Activated CD4-positive, alpha-beta memory T cell treated with anti-CD3 and anti-CD28 coated beads, Interleukin-2, amount 10 ng/mL, durations not matched to agents 7 days and 5 days (primary cell): Measurements from ENCODE around the gene DSG1. TPM values are rescaled to one million over a fixed set of nuclear protein-coding genes. Genes with fewer than 3 reads are reported as not detected.
"Not testable (repeated sequence)": the region's sequence is repeated elsewhere in the genome, so short reads cannot be mapped to it uniquely, and the experiment has no call there.

ENCODE experiments used
- CTCF ChIA-PET: fragments of 350-600 bp; sonication (Branson Sonifier 250); formaldehyde crosslinking; loops from one replicate; lab custom pipeline; 2021; ENCODE audit warnings: antibody characterized with exemption, inconsistent platforms; lab: Charles Lee
- POLR2A ChIA-PET: fragments of 350-600 bp; sonication (Branson Sonifier 250); formaldehyde crosslinking; loops from one replicate; lab custom pipeline; 2021; ENCODE audit warnings: antibody characterized with exemption; lab: Charles Lee
- DNase-seq: peaks from one replicate; pipeline ENCODE4 v3.0.0-alpha.2; 2020
- H3K27ac Mint-ChIP-seq: one replicate; pipeline ENCODE4 v1.8.0; 2021; ENCODE audit warnings: mild to moderate bottlenecking, mixed read lengths
- H3K27me3 Mint-ChIP-seq: one replicate; pipeline ENCODE4 v1.8.0; 2021; ENCODE audit warnings: mixed read lengths
- H3K36me3 Mint-ChIP-seq: one replicate; pipeline ENCODE4 v1.8.0; 2021; ENCODE audit warnings: low read depth, mixed read lengths
- H3K4me1 Mint-ChIP-seq: one replicate; pipeline ENCODE4 v1.8.0; 2021; ENCODE audit warnings: mixed read lengths
- H3K4me3 Mint-ChIP-seq: one replicate; pipeline ENCODE4 v1.8.0; 2021; ENCODE audit warnings: mild to moderate bottlenecking, mixed read lengths
- H3K9me3 Mint-ChIP-seq: one replicate; pipeline ENCODE4 v1.8.0; 2021; ENCODE audit warnings: mixed read lengths
- total RNA-seq, 2 experiments: library from RNA; stranded (reverse); gene quantifications; one replicate each; pipeline ENCODE4 v1.2.3, GENCODE V29; 2021

DSG1 gene
- total RNA-seq, result not detected

- no peaks in the 10 kb centered on the region for H3K9me3 Mint-ChIP-seq
- no peaks in the 10 kb centered on the region for H3K4me1 Mint-ChIP-seq
- ChIA-PET CTCF (no interaction called here), POLR2A (no interaction called here)
- no peak within 1 kb of the TSS for H3K27ac Mint-ChIP-seq
- H3K4me3 Mint-ChIP-seq, result no peak within 1 kb of the TSS
- H3K36me3 Mint-ChIP-seq, result no peaks in the 10 kb centered on the region
- H3K27me3 Mint-ChIP-seq, result no peaks in the 10 kb centered on the region
- no peak for DNase-seq
Observed at GRCh38 chr18:31317860-31318259, at the start of gene DSG1. DSG1 (plus strand) TSS chr18:31318160; CDS start chr18:31318301, 141 bp downstream.

GRCh38 chr18:31268985-31269406 lies 49.0 kb upstream of the DSG1 start:
- Mint-ChIP-seq H3K9me3 (peaks cover 2% of the 10 kb centered on the region), H3K36me3 (no peaks in the 10 kb centered on the region), H3K27ac (no peak overlapping the region), H3K4me3 (no peak overlapping the region), H3K4me1 (no peaks in the 10 kb centered on the region), H3K27me3 (no peaks in the 10 kb centered on the region)
- ChIA-PET POLR2A (no interaction called here), CTCF (no interaction called here)
- DNase-seq, result no peak

- Mint-ChIP-seq H3K4me1 (no peaks in the 10 kb centered on the region), H3K36me3 (no peaks in the 10 kb centered on the region), H3K27me3 (no peaks in the 10 kb centered on the region), H3K9me3 (peaks cover 2% of the 10 kb centered on the region), H3K4me3 (no peak overlapping the region), H3K27ac (no peak overlapping the region)
- ChIA-PET CTCF (no interaction called here), POLR2A (no interaction called here)
- no peak for DNase-seq
Observed at GRCh38 chr18:31269566-31269965, 48.4 kb upstream of the DSG1 start.

GRCh38 chr18:31270578-31270977 lies 47.4 kb upstream of the DSG1 start:
- Mint-ChIP-seq H3K36me3 (no peaks in the 10 kb centered on the region), H3K27me3 (no peaks in the 10 kb centered on the region), H3K9me3 (peaks cover 2% of the 10 kb centered on the region), H3K27ac (no peak overlapping the region), H3K4me1 (no peaks in the 10 kb centered on the region), H3K4me3 (no peak overlapping the region)
- DNase-seq, result no peak
- CTCF ChIA-PET, result no interaction called here
- POLR2A ChIA-PET, result no interaction called here

GRCh38 chr18:31273812-31274527 lies 44.0 kb upstream of the DSG1 start:
- Mint-ChIP-seq H3K4me3 (no peak overlapping the region), H3K27ac (no peak overlapping the region), H3K9me3 (peaks cover 6% of the 10 kb centered on the region), H3K4me1 (no peaks in the 10 kb centered on the region), H3K36me3 (no peaks in the 10 kb centered on the region), H3K27me3 (no peaks in the 10 kb centered on the region)
- CTCF ChIA-PET, result no interaction called here
- POLR2A ChIA-PET, result no interaction called here
- no peak for DNase-seq

DNA sequence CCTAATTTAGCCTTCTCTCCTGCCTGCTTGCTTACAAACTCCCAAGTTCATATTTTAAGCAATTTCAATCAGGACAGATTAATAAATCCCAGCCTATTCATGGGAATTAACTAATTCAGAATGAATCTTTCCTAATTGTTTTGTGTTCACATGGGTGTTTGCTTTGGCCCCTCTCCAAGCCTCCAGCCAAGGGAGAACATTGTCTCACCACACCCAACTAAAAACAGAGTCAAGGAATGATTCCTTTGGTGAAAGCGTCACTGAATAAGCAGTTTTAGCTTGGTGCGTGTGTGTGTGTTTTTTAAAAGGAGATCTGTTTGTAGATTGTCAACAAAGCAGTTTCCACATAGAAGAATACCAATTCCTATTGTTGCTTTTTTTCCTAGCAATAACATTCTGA lies 43.0 kb upstream of the DSG1 start:
- no peaks in the 10 kb centered on the region for H3K27me3 Mint-ChIP-seq
- no peaks in the 10 kb centered on the region for H3K4me1 Mint-ChIP-seq
- H3K27ac Mint-ChIP-seq, result no peak overlapping the region
- ChIA-PET CTCF (no interaction called here), POLR2A (no interaction called here)
- H3K9me3 Mint-ChIP-seq, result peaks cover 6% of the 10 kb centered on the region
- no peak overlapping the region for H3K4me3 Mint-ChIP-seq
- no peak for DNase-seq
- no peaks in the 10 kb centered on the region for H3K36me3 Mint-ChIP-seq

DNA sequence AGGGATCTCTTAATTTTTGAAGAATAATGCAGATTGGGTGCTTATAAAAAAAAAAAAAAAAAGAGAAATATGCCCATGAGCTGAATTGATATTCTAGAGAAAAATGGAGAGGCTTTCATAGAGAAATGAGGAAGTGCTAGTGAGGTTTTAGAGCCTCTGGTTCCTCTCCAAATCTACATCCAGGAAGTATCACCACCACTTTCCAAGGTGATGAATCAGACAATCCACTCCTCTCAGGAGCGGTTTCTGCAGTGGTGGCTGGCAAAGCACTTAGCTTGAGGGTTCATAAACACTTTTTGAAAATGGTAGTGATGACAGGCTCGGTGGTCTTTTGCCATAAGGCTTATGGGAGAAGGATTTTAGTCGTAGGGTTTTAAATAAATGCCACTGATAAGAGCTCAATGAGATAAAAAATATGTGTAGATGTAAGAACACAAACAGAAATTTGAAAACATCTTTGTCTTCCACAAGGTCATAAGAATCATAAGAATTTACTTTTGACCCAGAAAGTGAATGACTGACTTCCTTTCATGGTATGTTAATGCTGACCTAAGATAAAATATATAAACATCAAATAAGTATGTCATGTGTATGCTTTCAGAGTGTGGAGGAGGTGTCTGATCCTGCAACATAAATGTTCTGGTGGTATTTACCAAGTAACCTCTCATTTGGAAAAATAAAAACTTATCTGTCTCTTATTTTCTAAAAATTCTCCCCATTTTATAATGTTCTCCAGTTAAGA lies 42.1 kb upstream of the DSG1 start:
- ChIA-PET POLR2A (no interaction called here), CTCF (no interaction called here)
- DNase-seq, result no peak
- Mint-ChIP-seq H3K4me3 (no peak overlapping the region), H3K27ac (no peak overlapping the region), H3K4me1 (no peaks in the 10 kb centered on the region), H3K27me3 (no peaks in the 10 kb centered on the region), H3K9me3 (peaks cover 6% of the 10 kb centered on the region), H3K36me3 (no peaks in the 10 kb centered on the region)

DNA sequence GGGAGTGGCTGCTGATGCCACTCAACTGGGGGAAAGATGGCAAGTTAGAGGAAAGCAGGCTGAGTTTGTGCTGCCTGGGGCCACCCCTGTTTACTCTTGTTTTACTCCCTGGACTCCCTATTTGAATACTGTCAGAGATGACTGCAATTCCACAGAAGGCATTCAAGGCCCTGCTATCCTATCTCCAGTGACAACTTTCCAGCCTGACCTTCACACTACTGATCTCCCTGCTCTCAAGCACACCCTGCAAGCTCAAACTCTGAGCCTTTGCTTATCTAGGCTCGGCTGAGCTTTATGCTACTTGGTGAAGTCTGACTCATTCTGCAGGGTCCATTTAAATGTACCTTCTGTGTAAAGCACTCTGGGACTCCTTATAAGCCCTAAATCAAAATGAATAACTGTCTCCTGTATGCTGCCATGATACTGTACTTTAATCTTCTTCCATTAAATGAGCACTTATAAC lies 39.3 kb upstream of the DSG1 start:
- H3K4me1 Mint-ChIP-seq, result no peaks in the 10 kb centered on the region
- CTCF ChIA-PET, result no interaction called here
- no peak overlapping the region for H3K27ac Mint-ChIP-seq
- DNase-seq, result no peak
- no peak overlapping the region for H3K4me3 Mint-ChIP-seq
- POLR2A ChIA-PET, result no interaction called here
- no peaks in the 10 kb centered on the region for H3K36me3 Mint-ChIP-seq
- peaks cover 6% of the 10 kb centered on the region for H3K9me3 Mint-ChIP-seq
- no peaks in the 10 kb centered on the region for H3K27me3 Mint-ChIP-seq

DNA sequence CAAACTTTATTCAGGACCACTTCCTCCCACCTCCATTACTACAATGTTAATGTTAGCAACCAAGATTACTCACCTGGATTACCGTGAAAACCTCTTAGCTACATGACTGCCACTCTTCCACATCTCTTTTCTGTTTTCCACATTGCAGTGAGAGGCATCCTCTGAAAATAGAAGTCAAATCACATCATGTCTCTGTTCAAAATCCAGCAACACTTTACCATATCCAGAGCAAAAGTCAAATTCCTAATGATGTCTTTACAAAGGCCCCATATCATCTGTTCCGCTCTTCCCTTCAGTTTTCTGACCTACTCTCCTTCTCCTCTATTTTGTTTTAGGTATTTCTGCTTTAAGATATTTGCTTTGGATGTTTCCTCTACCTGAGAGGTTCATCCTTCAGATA lies 37.5 kb upstream of the DSG1 start:
- no peak overlapping the region for H3K4me3 Mint-ChIP-seq
- ChIA-PET CTCF (no interaction called here), POLR2A (no interaction called here)
- no peaks in the 10 kb centered on the region for H3K27me3 Mint-ChIP-seq
- H3K4me1 Mint-ChIP-seq, result no peaks in the 10 kb centered on the region
- no peaks in the 10 kb centered on the region for H3K36me3 Mint-ChIP-seq
- H3K27ac Mint-ChIP-seq, result no peak overlapping the region
- no peak for DNase-seq
- H3K9me3 Mint-ChIP-seq, result peaks cover 7% of the 10 kb centered on the region

GRCh38 chr18:31281437-31281836 lies 36.5 kb upstream of the DSG1 start:
- Mint-ChIP-seq H3K27ac (no peak overlapping the region), H3K36me3 (no peaks in the 10 kb centered on the region), H3K4me1 (no peaks in the 10 kb centered on the region), H3K9me3 (peaks cover 14% of the 10 kb centered on the region), H3K4me3 (no peak overlapping the region), H3K27me3 (no peaks in the 10 kb centered on the region)
- ChIA-PET POLR2A (no interaction called here), CTCF (no interaction called here)
- DNase-seq, result no peak

DNA sequence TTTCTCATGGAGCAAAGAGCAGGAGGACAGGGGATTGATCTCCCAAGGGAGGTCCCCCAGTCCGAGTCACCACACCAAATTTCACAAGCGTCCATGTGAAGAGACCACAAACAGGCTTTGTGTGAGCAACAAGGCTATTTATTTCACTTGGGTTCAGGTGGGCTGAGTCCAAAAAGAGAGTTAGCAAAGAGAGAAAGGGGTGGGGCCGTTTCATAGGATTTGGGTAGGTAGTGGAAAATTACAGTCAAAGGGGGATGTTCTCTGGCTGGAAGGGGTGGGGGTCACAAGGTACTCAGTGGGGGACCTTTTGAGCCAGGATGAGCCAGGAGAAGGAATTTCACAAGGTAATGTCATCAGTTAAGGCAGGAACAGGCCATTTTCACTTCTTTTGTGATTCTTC lies 28.5 kb upstream of the DSG1 start:
- H3K9me3 Mint-ChIP-seq, result peaks cover 40% of the 10 kb centered on the region
- H3K27me3 Mint-ChIP-seq, H3K36me3 Mint-ChIP-seq, DNase-seq, H3K4me1 Mint-ChIP-seq, CTCF ChIA-PET, H3K27ac Mint-ChIP-seq, H3K4me3 Mint-ChIP-seq, POLR2A ChIA-PET: not testable (repeated sequence)

GRCh38 chr18:31291688-31292087 lies 26.3 kb upstream of the DSG1 start:
- Mint-ChIP-seq H3K36me3 (no peaks in the 10 kb centered on the region), H3K27me3 (no peaks in the 10 kb centered on the region), H3K27ac (no peak overlapping the region), H3K4me1 (no peaks in the 10 kb centered on the region), H3K4me3 (no peak overlapping the region), H3K9me3 (peaks cover 30% of the 10 kb centered on the region)
- POLR2A ChIA-PET, result no interaction called here
- no peak for DNase-seq
- CTCF ChIA-PET, result no interaction called here

DNA sequence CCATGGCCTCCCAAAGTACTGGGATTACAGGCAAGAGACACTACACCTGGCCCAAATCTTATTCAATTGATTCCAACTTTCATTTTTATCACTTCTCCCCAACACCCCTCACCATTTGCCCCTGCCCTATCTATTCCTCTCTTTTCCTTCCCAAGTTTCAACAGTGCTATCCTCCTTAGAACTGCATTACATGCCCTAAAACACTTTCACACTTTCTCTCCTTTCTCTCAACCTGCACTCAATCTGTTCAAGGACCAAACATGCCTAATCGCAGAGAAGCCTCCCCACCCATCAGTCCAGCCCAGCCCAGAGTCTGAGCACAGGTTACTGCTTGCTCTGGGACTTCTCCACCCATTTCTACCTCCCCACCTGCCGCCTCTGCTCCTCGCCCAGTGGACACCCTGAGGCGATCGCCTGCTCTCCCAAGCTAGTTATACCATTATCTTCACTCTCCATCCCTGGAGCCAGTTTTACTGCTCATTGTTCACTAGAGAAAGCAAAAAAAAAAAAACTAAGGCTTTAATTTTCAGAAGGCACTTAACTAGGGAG lies 23.7 kb upstream of the DSG1 start:
- Mint-ChIP-seq H3K27me3 (no peaks in the 10 kb centered on the region), H3K4me3 (no peak overlapping the region), H3K9me3 (peaks cover 22% of the 10 kb centered on the region), H3K4me1 (no peaks in the 10 kb centered on the region), H3K36me3 (no peaks in the 10 kb centered on the region), H3K27ac (no peak overlapping the region)
- ChIA-PET CTCF (no interaction called here), POLR2A (no interaction called here)
- DNase-seq, result no peak
